Kidney epithelial cell (primary cell): ENCODE measurements around the gene KLK6. TPM values are rescaled to one million over a fixed set of nuclear protein-coding genes. Genes with fewer than 3 reads are reported as not detected.

ENCODE experiments used
- DNase-seq: peaks from one replicate; pipeline ENCODE4 v3.0.0-alpha.2; 2010; ENCODE audit warnings: low read depth
- H3K27me3 ChIP-seq: 2 replicates; pipeline ENCODE4 v1.6.0; 2011; ENCODE audit warnings: low read length; ENCODE audit not compliant: control insufficient read depth, insufficient read depth
- H3K36me3 ChIP-seq: 2 replicates; pipeline ENCODE4 v1.5.1; 2011; ENCODE audit warnings: low read length; ENCODE audit not compliant: control insufficient read depth, insufficient read depth
- H3K4me3 ChIP-seq: 2 replicates; pipeline ENCODE4 v1.5.1; 2011; ENCODE audit warnings: low read depth, mild to moderate bottlenecking, control low read depth, low read length
- total RNA-seq: library from RNA; depleted of rRNA; stranded (reverse); fragments of >200 nt; gene quantifications from 2 replicates; pipeline ENCODE4 v1.2.3, GENCODE V29; 2015
- TF ChIP-seq, protein P1 (sequence below): IDR thresholded peaks from 2 replicates; pipeline ENCODE4 v1.5.1; 2011; ENCODE audit warnings: mild to moderate bottlenecking, moderate library complexity, low read length, control low read depth, inconsistent platforms; ENCODE audit not compliant: insufficient read depth, poor library complexity, severe bottlenecking

KLK6 gene
- total RNA-seq, 1 donor from 2014 or later: 33.5 TPM

DNA sequence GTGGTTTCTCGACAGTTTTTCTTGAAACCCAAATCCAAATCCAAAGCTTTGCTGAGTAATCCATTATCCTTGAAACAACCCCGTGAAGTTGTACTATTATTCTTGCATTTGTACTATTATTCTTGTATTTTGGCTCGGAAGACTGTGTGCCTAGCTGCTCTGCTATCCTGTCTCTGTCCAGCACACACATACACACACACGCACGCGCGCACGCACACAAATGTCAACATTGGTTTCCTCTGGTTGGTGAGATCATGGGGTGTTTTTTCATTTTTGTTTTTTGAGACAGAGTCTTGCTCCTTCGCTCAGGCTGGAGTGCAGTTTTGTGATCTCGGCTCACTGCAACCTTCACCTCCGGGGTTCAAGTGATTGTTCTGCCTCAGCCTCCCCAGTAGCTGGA, 43.2 kb downstream of the KLK6 start:
- TF ChIP-seq, protein P1, sequence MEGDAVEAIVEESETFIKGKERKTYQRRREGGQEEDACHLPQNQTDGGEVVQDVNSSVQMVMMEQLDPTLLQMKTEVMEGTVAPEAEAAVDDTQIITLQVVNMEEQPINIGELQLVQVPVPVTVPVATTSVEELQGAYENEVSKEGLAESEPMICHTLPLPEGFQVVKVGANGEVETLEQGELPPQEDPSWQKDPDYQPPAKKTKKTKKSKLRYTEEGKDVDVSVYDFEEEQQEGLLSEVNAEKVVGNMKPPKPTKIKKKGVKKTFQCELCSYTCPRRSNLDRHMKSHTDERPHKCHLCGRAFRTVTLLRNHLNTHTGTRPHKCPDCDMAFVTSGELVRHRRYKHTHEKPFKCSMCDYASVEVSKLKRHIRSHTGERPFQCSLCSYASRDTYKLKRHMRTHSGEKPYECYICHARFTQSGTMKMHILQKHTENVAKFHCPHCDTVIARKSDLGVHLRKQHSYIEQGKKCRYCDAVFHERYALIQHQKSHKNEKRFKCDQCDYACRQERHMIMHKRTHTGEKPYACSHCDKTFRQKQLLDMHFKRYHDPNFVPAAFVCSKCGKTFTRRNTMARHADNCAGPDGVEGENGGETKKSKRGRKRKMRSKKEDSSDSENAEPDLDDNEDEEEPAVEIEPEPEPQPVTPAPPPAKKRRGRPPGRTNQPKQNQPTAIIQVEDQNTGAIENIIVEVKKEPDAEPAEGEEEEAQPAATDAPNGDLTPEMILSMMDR: no peak
- no peak for DNase-seq
- Histone ChIP-seq H3K27me3 (no peaks in the 10 kb centered on the region), H3K36me3 (no peaks in the 10 kb centered on the region), H3K4me3 (no peak overlapping the region)

DNA sequence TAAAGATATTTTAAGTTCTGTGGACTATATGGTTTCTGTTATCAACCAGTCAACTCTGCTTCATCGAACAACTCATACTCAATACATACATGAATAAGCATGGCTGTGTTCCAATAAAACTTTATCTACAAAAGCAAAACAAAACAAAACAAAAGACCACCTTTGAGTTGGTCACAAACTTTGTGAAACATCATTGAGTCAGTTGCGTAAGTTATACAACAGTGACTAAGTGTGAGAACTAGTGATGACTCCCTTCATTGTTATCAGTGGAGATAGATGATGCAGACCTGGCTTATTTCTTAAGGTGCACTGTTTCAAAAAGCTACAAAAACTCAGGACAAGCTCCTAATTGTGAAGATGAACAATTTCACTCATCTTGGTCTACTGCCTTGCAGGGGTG, 43.7 kb downstream of the KLK6 start:
- TF ChIP-seq, protein P1: no peak
- Histone ChIP-seq H3K4me3 (no peak overlapping the region), H3K27me3 (no peaks in the 10 kb centered on the region), H3K36me3 (no peaks in the 10 kb centered on the region)
- no peak for DNase-seq

- no peaks in the 10 kb centered on the region for H3K36me3 ChIP-seq
- H3K4me3 ChIP-seq: no peak overlapping the region
- H3K27me3 ChIP-seq: no peaks in the 10 kb centered on the region
- no peak for DNase-seq
- TF ChIP-seq, protein P1: no peak
These were observed 44.8 kb downstream of the KLK6 start for GRCh38 chr19:50924586-50924985.

DNA sequence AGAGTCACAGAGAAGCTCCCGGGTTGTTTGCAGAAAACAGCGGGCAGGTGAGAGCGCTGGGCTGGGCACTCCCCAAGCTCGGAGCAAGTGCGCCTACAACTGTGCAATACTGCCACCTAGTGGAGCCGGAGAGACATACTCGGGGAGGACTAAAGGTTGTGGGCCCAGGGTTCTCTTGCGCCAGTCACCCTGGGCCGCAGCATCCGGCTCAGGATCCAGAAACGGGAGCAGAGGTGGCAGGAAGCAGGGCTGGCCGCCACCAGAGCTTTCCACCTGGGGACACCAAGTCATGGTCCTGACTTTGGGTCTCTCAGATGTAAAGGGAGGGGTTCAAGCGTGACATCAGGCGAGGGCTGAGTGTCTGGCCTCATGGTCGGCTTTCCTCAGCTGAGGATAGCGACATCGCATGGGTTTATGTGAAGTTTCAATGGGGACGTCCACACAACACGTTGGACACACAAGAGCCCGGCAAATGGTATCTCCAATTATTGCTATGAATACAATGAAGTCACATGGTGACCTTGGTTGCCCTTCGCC, 47.0 kb downstream of the KLK6 start:
- H3K27me3 ChIP-seq: no peaks in the 10 kb centered on the region
- H3K4me3 ChIP-seq: no peak overlapping the region
- no peaks in the 10 kb centered on the region for H3K36me3 ChIP-seq
- TF ChIP-seq, protein P1: peak; percentile 79
- peak; percentile 32 for DNase-seq

GRCh38 chr19:50921426-50922316, 47.7 kb downstream of the KLK6 start:
- TF ChIP-seq, protein P1: no peak
- no peaks in the 10 kb centered on the region for H3K36me3 ChIP-seq
- peaks cover 2% of the 10 kb centered on the region for H3K27me3 ChIP-seq
- no peak overlapping the region for H3K4me3 ChIP-seq
- DNase-seq: no peak
